WTC11 (cell line): Measurements from ENCODE around the gene UBE2J2. TPM values are rescaled to one million over a fixed set of nuclear protein-coding genes. Genes with fewer than 3 reads are reported as not detected.

Experiments
- ATAC-seq: fragments of 200-7000 bp; cut with Tn5 transposase; 2 replicates; pipeline ENCODE4 v1.10.0; 2021; ENCODE audit warnings: mild to moderate bottlenecking, moderate library complexity
- CTCF ChIA-PET: fragments of 300-600 bp; sonication (Branson Sonifier 250); formaldehyde crosslinking; loops from one replicate; lab custom pipeline; 2021; ENCODE audit warnings: antibody characterized with exemption; lab: Charles Lee
- POLR2A ChIA-PET: fragments of 350-600 bp; sonication (Branson Sonifier 250); formaldehyde crosslinking; loops from one replicate; lab custom pipeline; 2021; ENCODE audit warnings: antibody characterized with exemption; lab: Charles Lee
- DNase-seq: peaks from one replicate; pipeline ENCODE4 v3.0.0; 2021; ENCODE audit warnings: low spot score
- H3K27ac Mint-ChIP-seq: 2 replicates; pipeline ENCODE4 v1.8.0; 2021; ENCODE audit warnings: mixed read lengths
- H3K27me3 Mint-ChIP-seq: 2 replicates; pipeline ENCODE4 v1.8.0; 2021; ENCODE audit warnings: low read depth, mild to moderate bottlenecking, moderate library complexity, mixed read lengths
- H3K36me3 Mint-ChIP-seq: 2 replicates; pipeline ENCODE4 v1.8.0; 2021; ENCODE audit warnings: mixed read lengths
- H3K4me1 Mint-ChIP-seq: 2 replicates; pipeline ENCODE4 v1.8.0; 2022; ENCODE audit warnings: mixed read lengths
- H3K4me3 Mint-ChIP-seq: 2 replicates; pipeline ENCODE4 v1.8.0; 2021; ENCODE audit warnings: mild to moderate bottlenecking, moderate library complexity, mixed read lengths
- H3K9me3 Mint-ChIP-seq: 2 replicates; pipeline ENCODE4 v1.8.0; 2021; ENCODE audit warnings: mixed read lengths
- ATF2 ChIP-seq: sonication (generic); formaldehyde crosslinking; IDR thresholded peaks from 2 replicates; pipeline ENCODE4 v1.8.1; 2022; ENCODE audit warnings: low read depth, missing genetic modification reagents, borderline replicate concordance
- CREM ChIP-seq: sonication (generic); formaldehyde crosslinking; IDR thresholded peaks from 2 replicates; pipeline ENCODE4 v1.8.1; 2022; ENCODE audit warnings: mild to moderate bottlenecking, missing genetic modification reagents, moderate library complexity
- CTCF ChIP-seq: fragments of 200-600 bp; IDR thresholded peaks from 2 replicates; pipeline ENCODE4 v1.8.0; 2022; ENCODE audit warnings: antibody characterized with exemption
- GRHL2 ChIP-seq: fragments of 250-450 bp; sonication (Bioruptor Pico); IDR thresholded peaks from 2 replicates; pipeline ENCODE4 v1.8.0; 2022; ENCODE audit warnings: mild to moderate bottlenecking, moderate library complexity; ENCODE audit not compliant: insufficient replicate concordance, severe bottlenecking
- MYBL2 ChIP-seq: sonication (generic); formaldehyde crosslinking; IDR thresholded peaks from 2 replicates; pipeline ENCODE4 v1.8.1; 2023; ENCODE audit warnings: mild to moderate bottlenecking, moderate library complexity, missing genetic modification reagents
- PRRX2 ChIP-seq: fragments of 250-450 bp; sonication (Bioruptor Pico); IDR thresholded peaks from 2 replicates; pipeline ENCODE4 v1.8.0; 2021; ENCODE audit warnings: mild to moderate bottlenecking
- SMAD4 ChIP-seq: sonication (generic); formaldehyde crosslinking; IDR thresholded peaks from 2 replicates; pipeline ENCODE4 v1.8.0; 2022; ENCODE audit warnings: mild to moderate bottlenecking, missing genetic modification reagents
- TCF7 ChIP-seq: sonication (generic); formaldehyde crosslinking; IDR thresholded peaks from 2 replicates; pipeline ENCODE4 v1.8.0; 2022; ENCODE audit warnings: mild to moderate bottlenecking, low read depth, missing genetic modification reagents, moderate library complexity
- TEAD4 ChIP-seq: sonication (generic); formaldehyde crosslinking; IDR thresholded peaks from 2 replicates; pipeline ENCODE4 v1.8.0; 2022; ENCODE audit warnings: mild to moderate bottlenecking, missing genetic modification reagents
- ZBTB21 ChIP-seq: sonication (generic); formaldehyde crosslinking; IDR thresholded peaks from 2 replicates; pipeline ENCODE4 v1.8.1; 2023; ENCODE audit warnings: mild to moderate bottlenecking, missing genetic modification reagents, borderline replicate concordance
- ZNF423 ChIP-seq: fragments of 250-450 bp; sonication (Bioruptor Pico); IDR thresholded peaks from 2 replicates; pipeline ENCODE4 v2.1.2; 2022; ENCODE audit warnings: mild to moderate bottlenecking, moderate library complexity
- total RNA-seq: library from RNA; stranded (reverse); gene quantifications from 3 replicates; pipeline ENCODE4 v1.2.3, GENCODE V29; 2021
- TF ChIP-seq, protein P1 (sequence below): sonication (generic); formaldehyde crosslinking; IDR thresholded peaks from 2 replicates; pipeline ENCODE4 v1.8.1; 2022; ENCODE audit warnings: mild to moderate bottlenecking, missing genetic modification reagents, moderate library complexity, borderline replicate concordance
- TF ChIP-seq, protein P2 (sequence below): sonication (generic); formaldehyde crosslinking; IDR thresholded peaks from 2 replicates; pipeline ENCODE4 v1.8.0; 2022; ENCODE audit warnings: missing genetic modification reagents
- TF ChIP-seq, protein P3 (sequence below): sonication (generic); formaldehyde crosslinking; IDR thresholded peaks from 2 replicates; pipeline ENCODE4 v1.8.0; 2022; ENCODE audit warnings: mild to moderate bottlenecking, missing genetic modification reagents
- TF ChIP-seq, protein P4 (sequence below): sonication (generic); formaldehyde crosslinking; IDR thresholded peaks from 2 replicates; pipeline ENCODE4 v1.8.1; 2023; ENCODE audit warnings: mild to moderate bottlenecking, missing genetic modification reagents, borderline replicate concordance
- TF ChIP-seq, protein P5 (sequence below): fragments of 250-450 bp; sonication (Bioruptor Pico); conservative IDR thresholded peaks from 2 replicates; pipeline ENCODE4 v1.9.0; 2021; ENCODE audit warnings: mild to moderate bottlenecking
- TF ChIP-seq, protein P6 (sequence below): fragments of 250-450 bp; sonication (Bioruptor Pico); IDR thresholded peaks from 2 replicates; pipeline ENCODE4 v1.8.0; 2021; ENCODE audit warnings: mild to moderate bottlenecking

The UBE2J2 gene
- total RNA-seq, 1 experiment from 2014 or later = 72.2 TPM

- no peak for TF ChIP-seq ZBTB21 (CRISPR knock-in tag)
- TF ChIP-seq MYBL2 (CRISPR knock-in tag) = no peak
- TF ChIP-seq, protein P1, sequence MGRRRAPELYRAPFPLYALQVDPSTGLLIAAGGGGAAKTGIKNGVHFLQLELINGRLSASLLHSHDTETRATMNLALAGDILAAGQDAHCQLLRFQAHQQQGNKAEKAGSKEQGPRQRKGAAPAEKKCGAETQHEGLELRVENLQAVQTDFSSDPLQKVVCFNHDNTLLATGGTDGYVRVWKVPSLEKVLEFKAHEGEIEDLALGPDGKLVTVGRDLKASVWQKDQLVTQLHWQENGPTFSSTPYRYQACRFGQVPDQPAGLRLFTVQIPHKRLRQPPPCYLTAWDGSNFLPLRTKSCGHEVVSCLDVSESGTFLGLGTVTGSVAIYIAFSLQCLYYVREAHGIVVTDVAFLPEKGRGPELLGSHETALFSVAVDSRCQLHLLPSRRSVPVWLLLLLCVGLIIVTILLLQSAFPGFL = no peak
- no peak for TF ChIP-seq CREM (CRISPR knock-in tag)
- TF ChIP-seq, protein P2, sequence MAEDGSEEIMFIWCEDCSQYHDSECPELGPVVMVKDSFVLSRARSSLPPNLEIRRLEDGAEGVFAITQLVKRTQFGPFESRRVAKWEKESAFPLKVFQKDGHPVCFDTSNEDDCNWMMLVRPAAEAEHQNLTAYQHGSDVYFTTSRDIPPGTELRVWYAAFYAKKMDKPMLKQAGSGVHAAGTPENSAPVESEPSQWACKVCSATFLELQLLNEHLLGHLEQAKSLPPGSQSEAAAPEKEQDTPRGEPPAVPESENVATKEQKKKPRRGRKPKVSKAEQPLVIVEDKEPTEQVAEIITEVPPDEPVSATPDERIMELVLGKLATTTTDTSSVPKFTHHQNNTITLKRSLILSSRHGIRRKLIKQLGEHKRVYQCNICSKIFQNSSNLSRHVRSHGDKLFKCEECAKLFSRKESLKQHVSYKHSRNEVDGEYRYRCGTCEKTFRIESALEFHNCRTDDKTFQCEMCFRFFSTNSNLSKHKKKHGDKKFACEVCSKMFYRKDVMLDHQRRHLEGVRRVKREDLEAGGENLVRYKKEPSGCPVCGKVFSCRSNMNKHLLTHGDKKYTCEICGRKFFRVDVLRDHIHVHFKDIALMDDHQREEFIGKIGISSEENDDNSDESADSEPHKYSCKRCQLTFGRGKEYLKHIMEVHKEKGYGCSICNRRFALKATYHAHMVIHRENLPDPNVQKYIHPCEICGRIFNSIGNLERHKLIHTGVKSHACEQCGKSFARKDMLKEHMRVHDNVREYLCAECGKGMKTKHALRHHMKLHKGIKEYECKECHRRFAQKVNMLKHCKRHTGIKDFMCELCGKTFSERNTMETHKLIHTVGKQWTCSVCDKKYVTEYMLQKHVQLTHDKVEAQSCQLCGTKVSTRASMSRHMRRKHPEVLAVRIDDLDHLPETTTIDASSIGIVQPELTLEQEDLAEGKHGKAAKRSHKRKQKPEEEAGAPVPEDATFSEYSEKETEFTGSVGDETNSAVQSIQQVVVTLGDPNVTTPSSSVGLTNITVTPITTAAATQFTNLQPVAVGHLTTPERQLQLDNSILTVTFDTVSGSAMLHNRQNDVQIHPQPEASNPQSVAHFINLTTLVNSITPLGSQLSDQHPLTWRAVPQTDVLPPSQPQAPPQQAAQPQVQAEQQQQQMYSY (CRISPR knock-in tag) = no peak
- TF ChIP-seq CTCF = no peak
Measured at GRCh38 chr1:1256956-1257871, 16.4 kb downstream of the UBE2J2 start (continued).

- ATAC-seq (no peak), DNase-seq (no peak)
- ChIA-PET POLR2A (no interaction called here), CTCF (no interaction called here)
- no peak overlapping the region for H3K4me3 Mint-ChIP-seq
- H3K36me3 Mint-ChIP-seq = peaks cover 54% of the 10 kb centered on the region
- no peaks in the 10 kb centered on the region for H3K9me3 Mint-ChIP-seq
- H3K27ac Mint-ChIP-seq = no peak overlapping the region
- H3K4me1 Mint-ChIP-seq = peaks cover 15% of the 10 kb centered on the region
- no peaks in the 10 kb centered on the region for H3K27me3 Mint-ChIP-seq
- TF ChIP-seq, protein P3, sequence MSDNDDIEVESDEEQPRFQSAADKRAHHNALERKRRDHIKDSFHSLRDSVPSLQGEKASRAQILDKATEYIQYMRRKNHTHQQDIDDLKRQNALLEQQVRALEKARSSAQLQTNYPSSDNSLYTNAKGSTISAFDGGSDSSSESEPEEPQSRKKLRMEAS (CRISPR knock-in tag) = no peak
- TF ChIP-seq ZNF423 (no peak), PRRX2 (CRISPR knock-in tag) (no peak), ATF2 (CRISPR knock-in tag) (no peak), GRHL2 (CRISPR knock-in tag) (no peak), TEAD4 (CRISPR knock-in tag) (no peak), SMAD4 (CRISPR knock-in tag) (no peak), TCF7 (CRISPR knock-in tag) (no peak)
- TF ChIP-seq, protein P4, sequence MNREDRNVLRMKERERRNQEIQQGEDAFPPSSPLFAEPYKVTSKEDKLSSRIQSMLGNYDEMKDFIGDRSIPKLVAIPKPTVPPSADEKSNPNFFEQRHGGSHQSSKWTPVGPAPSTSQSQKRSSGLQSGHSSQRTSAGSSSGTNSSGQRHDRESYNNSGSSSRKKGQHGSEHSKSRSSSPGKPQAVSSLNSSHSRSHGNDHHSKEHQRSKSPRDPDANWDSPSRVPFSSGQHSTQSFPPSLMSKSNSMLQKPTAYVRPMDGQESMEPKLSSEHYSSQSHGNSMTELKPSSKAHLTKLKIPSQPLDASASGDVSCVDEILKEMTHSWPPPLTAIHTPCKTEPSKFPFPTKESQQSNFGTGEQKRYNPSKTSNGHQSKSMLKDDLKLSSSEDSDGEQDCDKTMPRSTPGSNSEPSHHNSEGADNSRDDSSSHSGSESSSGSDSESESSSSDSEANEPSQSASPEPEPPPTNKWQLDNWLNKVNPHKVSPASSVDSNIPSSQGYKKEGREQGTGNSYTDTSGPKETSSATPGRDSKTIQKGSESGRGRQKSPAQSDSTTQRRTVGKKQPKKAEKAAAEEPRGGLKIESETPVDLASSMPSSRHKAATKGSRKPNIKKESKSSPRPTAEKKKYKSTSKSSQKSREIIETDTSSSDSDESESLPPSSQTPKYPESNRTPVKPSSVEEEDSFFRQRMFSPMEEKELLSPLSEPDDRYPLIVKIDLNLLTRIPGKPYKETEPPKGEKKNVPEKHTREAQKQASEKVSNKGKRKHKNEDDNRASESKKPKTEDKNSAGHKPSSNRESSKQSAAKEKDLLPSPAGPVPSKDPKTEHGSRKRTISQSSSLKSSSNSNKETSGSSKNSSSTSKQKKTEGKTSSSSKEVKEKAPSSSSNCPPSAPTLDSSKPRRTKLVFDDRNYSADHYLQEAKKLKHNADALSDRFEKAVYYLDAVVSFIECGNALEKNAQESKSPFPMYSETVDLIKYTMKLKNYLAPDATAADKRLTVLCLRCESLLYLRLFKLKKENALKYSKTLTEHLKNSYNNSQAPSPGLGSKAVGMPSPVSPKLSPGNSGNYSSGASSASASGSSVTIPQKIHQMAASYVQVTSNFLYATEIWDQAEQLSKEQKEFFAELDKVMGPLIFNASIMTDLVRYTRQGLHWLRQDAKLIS (CRISPR knock-in tag) = no peak
- TF ChIP-seq, protein P5, sequence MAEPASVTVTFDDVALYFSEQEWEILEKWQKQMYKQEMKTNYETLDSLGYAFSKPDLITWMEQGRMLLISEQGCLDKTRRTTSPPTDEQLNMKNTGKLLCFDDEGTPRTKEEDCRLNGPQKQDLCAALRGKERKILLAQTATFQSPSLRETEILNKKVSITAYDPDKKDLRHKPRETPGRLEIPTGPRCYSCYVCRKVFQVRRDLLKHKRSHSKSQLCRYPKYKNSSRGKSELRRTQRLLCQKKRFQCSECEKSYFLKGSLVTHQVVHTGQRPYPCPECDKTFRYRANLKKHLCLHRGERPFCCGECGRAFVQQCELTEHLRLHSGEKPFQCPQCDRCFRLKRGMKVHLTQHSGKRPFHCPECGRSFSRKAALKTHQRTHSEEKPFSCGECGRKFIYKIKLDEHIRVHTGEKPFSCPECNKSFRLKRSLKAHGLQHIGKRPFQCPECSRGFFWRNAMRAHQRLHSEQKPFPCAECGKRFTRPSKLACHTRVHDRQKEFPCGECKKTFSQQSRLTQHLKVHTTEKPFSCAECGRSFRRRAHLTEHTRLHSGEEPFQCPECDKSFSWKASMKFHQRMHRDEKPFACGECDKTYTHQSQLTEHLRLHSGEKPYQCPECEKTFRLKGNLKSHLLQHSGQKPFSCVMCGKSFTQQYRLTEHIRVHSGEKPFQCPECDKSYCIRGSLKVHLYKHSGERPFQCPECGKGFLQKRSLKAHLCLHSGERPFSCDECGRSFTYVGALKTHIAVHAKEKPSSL (CRISPR knock-in tag) = no peak
- TF ChIP-seq, protein P6, sequence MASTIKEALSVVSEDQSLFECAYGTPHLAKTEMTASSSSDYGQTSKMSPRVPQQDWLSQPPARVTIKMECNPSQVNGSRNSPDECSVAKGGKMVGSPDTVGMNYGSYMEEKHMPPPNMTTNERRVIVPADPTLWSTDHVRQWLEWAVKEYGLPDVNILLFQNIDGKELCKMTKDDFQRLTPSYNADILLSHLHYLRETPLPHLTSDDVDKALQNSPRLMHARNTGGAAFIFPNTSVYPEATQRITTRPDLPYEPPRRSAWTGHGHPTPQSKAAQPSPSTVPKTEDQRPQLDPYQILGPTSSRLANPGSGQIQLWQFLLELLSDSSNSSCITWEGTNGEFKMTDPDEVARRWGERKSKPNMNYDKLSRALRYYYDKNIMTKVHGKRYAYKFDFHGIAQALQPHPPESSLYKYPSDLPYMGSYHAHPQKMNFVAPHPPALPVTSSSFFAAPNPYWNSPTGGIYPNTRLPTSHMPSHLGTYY (CRISPR knock-in tag) = no peak
Measured at GRCh38 chr1:1255611-1256010, 18.0 kb downstream of the UBE2J2 start.
